Osteoblast (primary cell): ENCODE measurements around the gene E2F1. TPM values are rescaled to one million over a fixed set of nuclear protein-coding genes. Genes with fewer than 3 reads are reported as not detected.
A peak's percentile ranks its signal among the peaks of the same experiment; 100 is the strongest.

Source experiments
- DNase-seq: peaks from one replicate; pipeline ENCODE4 v3.0.0; 2011; ENCODE audit warnings: low spot score, mixed read lengths; ENCODE audit not compliant: insufficient read length; ENCODE audit errors: missing footprints
- H2AFZ ChIP-seq: 2 replicates; pipeline ENCODE4 v1.6.0; 2011; ENCODE audit warnings: mild to moderate bottlenecking, low read length
- H3K27ac ChIP-seq: 2 replicates; pipeline ENCODE4 v1.5.1; 2011; ENCODE audit warnings: mild to moderate bottlenecking, low read depth, low read length, moderate library complexity
- H3K27me3 ChIP-seq: 2 replicates; pipeline ENCODE4 v1.6.0; 2012; ENCODE audit warnings: mild to moderate bottlenecking, control low read depth, inconsistent platforms, low read length, moderate library complexity; ENCODE audit not compliant: insufficient read depth
- H3K36me3 ChIP-seq: 2 replicates; pipeline ENCODE4 v1.5.1; 2011; ENCODE audit warnings: mild to moderate bottlenecking, low read length, control low read depth, moderate library complexity; ENCODE audit not compliant: insufficient read depth
- H3K4me1 ChIP-seq: 2 replicates; pipeline ENCODE4 v1.5.1; 2011; ENCODE audit warnings: mild to moderate bottlenecking, low read length, control low read depth, moderate library complexity; ENCODE audit not compliant: insufficient read depth
- H3K4me2 ChIP-seq: 2 replicates; pipeline ENCODE4 v1.6.0; 2011; ENCODE audit warnings: mild to moderate bottlenecking, low read length; ENCODE audit not compliant: insufficient read depth
- H3K4me3 ChIP-seq: fragments of 200-600 bp; sonication (generic); 3 replicates; pipeline ENCODE4 v1.5.1; 2012; ENCODE audit warnings: mild to moderate bottlenecking, low read length, inconsistent platforms; ENCODE audit not compliant: insufficient read depth
- H3K79me2 ChIP-seq: 2 replicates; pipeline ENCODE4 v1.6.0; 2012; ENCODE audit warnings: mild to moderate bottlenecking, low read length, control low read depth, inconsistent platforms; ENCODE audit not compliant: insufficient read depth
- H3K9me3 ChIP-seq: 2 replicates; pipeline ENCODE4 v1.5.1; 2011; ENCODE audit warnings: low read depth, low read length, control low read depth
- H4K20me1 ChIP-seq: 2 replicates; pipeline ENCODE4 v1.6.0; 2012; ENCODE audit warnings: mild to moderate bottlenecking, low read length, control low read depth; ENCODE audit not compliant: insufficient read depth
- CTCF ChIP-seq: IDR thresholded peaks from 2 replicates; pipeline ENCODE4 v1.5.1; 2011; ENCODE audit warnings: mild to moderate bottlenecking, low read depth, low read length, moderate library complexity; ENCODE audit errors: extremely low read depth
- total RNA-seq: library from RNA; depleted of rRNA; stranded (reverse); fragments of >200 nt; gene quantifications from 2 replicates; pipeline ENCODE4 v1.2.3, GENCODE V29; 2012

The E2F1 gene
- total RNA-seq, 1 donor: 1.4 TPM

DNA sequence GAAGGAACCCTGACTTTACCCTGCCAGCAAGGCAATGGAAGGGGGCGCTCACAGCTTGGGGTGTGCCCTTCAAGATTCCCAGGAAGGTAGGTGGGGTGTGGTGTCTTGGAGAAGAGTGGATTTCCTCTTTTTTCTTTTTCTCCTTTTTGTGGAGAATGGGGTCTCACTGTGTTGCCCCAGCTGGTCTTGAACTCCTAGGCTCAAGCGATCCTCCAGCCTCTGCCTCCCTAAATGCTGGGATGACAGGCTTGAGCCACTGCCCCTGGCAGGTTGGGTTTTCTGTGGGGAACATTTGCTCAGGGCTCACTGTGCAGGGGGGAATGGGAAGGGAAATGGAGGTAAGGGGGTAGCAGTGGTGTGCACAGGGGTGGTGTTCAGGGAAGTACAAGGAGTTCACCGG lies 41.6 kb upstream of the E2F1 start:
- no peak overlapping the region for H3K4me3 ChIP-seq
- TF ChIP-seq CTCF: no peak
- no peaks in the 10 kb centered on the region for H3K27me3 ChIP-seq
- H2AFZ ChIP-seq: no peak overlapping the region
- no peaks in the 10 kb centered on the region for H3K79me2 ChIP-seq
- no peak overlapping the region for H3K4me2 ChIP-seq
- peaks cover 10% of the 10 kb centered on the region for H3K4me1 ChIP-seq
- no peaks in the 10 kb centered on the region for H3K36me3 ChIP-seq
- DNase-seq: no peak
- no peaks in the 10 kb centered on the region for H4K20me1 ChIP-seq
- H3K27ac ChIP-seq: no peak overlapping the region
- no peaks in the 10 kb centered on the region for H3K9me3 ChIP-seq

- no peaks in the 10 kb centered on the region for H3K27me3 ChIP-seq
- H3K9me3 ChIP-seq: no peaks in the 10 kb centered on the region
- no peaks in the 10 kb centered on the region for H4K20me1 ChIP-seq
- no peak overlapping the region for H3K4me3 ChIP-seq
- no peaks in the 10 kb centered on the region for H3K79me2 ChIP-seq
- H3K4me1 ChIP-seq: peaks cover 6% of the 10 kb centered on the region
- TF ChIP-seq CTCF: no peak
- no peak overlapping the region for H2AFZ ChIP-seq
- no peaks in the 10 kb centered on the region for H3K36me3 ChIP-seq
- no peak overlapping the region for H3K4me2 ChIP-seq
- DNase-seq: no peak
- no peak overlapping the region for H3K27ac ChIP-seq
Observed at GRCh38 chr20:33727115-33727479, 40.9 kb upstream of the E2F1 start.

GRCh38 chr20:33725607-33726264 lies 39.6 kb upstream of the E2F1 start:
- Histone ChIP-seq H4K20me1 (no peaks in the 10 kb centered on the region), H3K36me3 (no peaks in the 10 kb centered on the region), H2AFZ (peak overlapping the region; percentile 29), H3K27me3 (no peaks in the 10 kb centered on the region), H3K79me2 (no peaks in the 10 kb centered on the region), H3K4me2 (no peak overlapping the region), H3K4me3 (no peak overlapping the region), H3K4me1 (no peaks in the 10 kb centered on the region), H3K27ac (no peak overlapping the region), H3K9me3 (no peaks in the 10 kb centered on the region)
- no peak for TF ChIP-seq CTCF
- no peak for DNase-seq

- Histone ChIP-seq H3K27ac (no peak overlapping the region), H3K27me3 (no peaks in the 10 kb centered on the region), H3K36me3 (no peaks in the 10 kb centered on the region), H3K4me1 (peaks cover 2% of the 10 kb centered on the region), H3K79me2 (peaks cover 4% of the 10 kb centered on the region), H3K4me2 (no peak overlapping the region), H2AFZ (no peak overlapping the region), H3K9me3 (no peaks in the 10 kb centered on the region), H3K4me3 (no peak overlapping the region), H4K20me1 (no peaks in the 10 kb centered on the region)
- peak; percentile 41 for DNase-seq
- no peak for TF ChIP-seq CTCF
Observed at GRCh38 chr20:33724439-33725094, 38.4 kb upstream of the E2F1 start.
